ENCODE results near the gene ACSL3. TPM values are rescaled to one million over a fixed set of nuclear protein-coding genes. Genes with fewer than 3 reads are reported as not detected.
"Not testable (repeated sequence)": the region's sequence is repeated elsewhere in the genome, so short reads cannot be mapped to it uniquely, and the experiment has no call there.

Gene ACSL3
- polyA plus RNA-seq, 6 donors from 2014 or later, result 20.1 to 36.4 (median 29.2) TPM

GRCh38 chr2:222915092-222915957, 54.5 kb downstream of the ACSL3 start:
- no peak overlapping the region for H3K4me3 Mint-ChIP-seq
- H3K9me3 Mint-ChIP-seq, result no peaks in the 10 kb centered on the region
- no peak for ATAC-seq (ENCODE audit: low read depth in 2 of 2)
- H3K27me3 Mint-ChIP-seq, result no peaks in the 10 kb centered on the region
- no peak overlapping the region for H3K27ac Mint-ChIP-seq
- peaks cover 7 to 15% of the 10 kb centered on the region in 2 donors for H3K36me3 Mint-ChIP-seq
- DNase-seq, result no peak
- peaks cover 25 to 43% (median 30%) of the 10 kb centered on the region in 3 donors for H3K4me1 Mint-ChIP-seq

- H3K36me3 Mint-ChIP-seq, result peaks cover 16 to 22% of the 10 kb centered on the region in 2 donors
- H3K27me3 Mint-ChIP-seq, result no peaks in the 10 kb centered on the region
- peaks cover 22 to 31% (median 27%) of the 10 kb centered on the region in 3 donors for H3K4me1 Mint-ChIP-seq
- no peak for DNase-seq
- no peak for ATAC-seq (ENCODE audit: low read depth in 2 of 2)
- H3K4me3 Mint-ChIP-seq, result no peak overlapping the region
- H3K9me3 Mint-ChIP-seq, result no peaks in the 10 kb centered on the region
- H3K27ac Mint-ChIP-seq, result no peak overlapping the region
These were observed 55.7 kb downstream of the ACSL3 start for GRCh38 chr2:222916229-222917197.

- not testable (repeated sequence) for H3K27ac Mint-ChIP-seq; H3K4me3 Mint-ChIP-seq; H3K9me3 Mint-ChIP-seq; ATAC-seq (ENCODE audit: low read depth in 2 of 2); DNase-seq; H3K27me3 Mint-ChIP-seq
- Mint-ChIP-seq H3K36me3 (peaks cover 18 to 23% of the 10 kb centered on the region in 2 donors), H3K4me1 (peaks cover 15 to 24% (median 20%) of the 10 kb centered on the region in 3 donors)
These were observed 56.4 kb downstream of the ACSL3 start for GRCh38 chr2:222917212-222917611.

GRCh38 chr2:222919841-222920526, 59.1 kb downstream of the ACSL3 start:
- ATAC-seq (ENCODE audit: low read depth in 2 of 2) (no peak), DNase-seq (no peak)
- H3K4me1 Mint-ChIP-seq, result no peaks in the 10 kb centered on the region
- peak overlapping the region in 1 of 6 donors; percentile 72 for H3K27ac Mint-ChIP-seq
- H3K27me3 Mint-ChIP-seq, result no peaks in the 10 kb centered on the region
- no peaks in the 10 kb centered on the region for H3K9me3 Mint-ChIP-seq
- H3K4me3 Mint-ChIP-seq, result no peak overlapping the region
- peaks cover 29 to 31% of the 10 kb centered on the region in 2 donors for H3K36me3 Mint-ChIP-seq

- Mint-ChIP-seq H3K36me3 (peaks cover 29 to 31% of the 10 kb centered on the region in 2 donors), H3K27me3 (no peaks in the 10 kb centered on the region), H3K27ac (peak overlapping the region in 2 of 6 donors; percentile 72 to 84)
These were observed 59.9 kb downstream of the ACSL3 start for GRCh38 chr2:222920657-222921186.

GRCh38 chr2:222922019-222922800, 61.4 kb downstream of the ACSL3 start:
- H3K36me3 Mint-ChIP-seq, result peaks cover 29 to 31% of the 10 kb centered on the region in 2 donors
- H3K9me3 Mint-ChIP-seq, result no peaks in the 10 kb centered on the region
- H3K27me3 Mint-ChIP-seq, result no peaks in the 10 kb centered on the region
- peak overlapping the region in 1 of 6 donors; percentile 43 for H3K27ac Mint-ChIP-seq
- DNase-seq (no peak), ATAC-seq (ENCODE audit: low read depth in 2 of 2) (no peak)
- no peak overlapping the region for H3K4me3 Mint-ChIP-seq
- no peaks in the 10 kb centered on the region for H3K4me1 Mint-ChIP-seq

More at GRCh38 chr2:222920657-222921186, 59.9 kb downstream of the ACSL3 start:
- DNase-seq (no peak), ATAC-seq (ENCODE audit: low read depth in 2 of 2) (no peak)
- no peak overlapping the region for H3K4me3 Mint-ChIP-seq
- H3K4me1 Mint-ChIP-seq, result no peaks in the 10 kb centered on the region
- no peaks in the 10 kb centered on the region for H3K9me3 Mint-ChIP-seq

GRCh38 chr2:222926915-222927314, 66.1 kb downstream of the ACSL3 start:
- DNase-seq (no peak), ATAC-seq (ENCODE audit: low read depth in 2 of 2) (no peak)
- no peaks in the 10 kb centered on the region for H3K27me3 Mint-ChIP-seq
- no peaks in the 10 kb centered on the region for H3K4me1 Mint-ChIP-seq
- peak overlapping the region in 1 of 6 donors; percentile 84 for H3K27ac Mint-ChIP-seq
- peaks cover 21 to 23% of the 10 kb centered on the region in 2 donors for H3K36me3 Mint-ChIP-seq
- no peaks in the 10 kb centered on the region for H3K9me3 Mint-ChIP-seq
- H3K4me3 Mint-ChIP-seq, result no peak overlapping the region

- Mint-ChIP-seq H3K4me1 (no peaks in the 10 kb centered on the region), H3K27me3 (no peaks in the 10 kb centered on the region), H3K4me3 (no peak overlapping the region), H3K36me3 (peaks cover 17 to 19% of the 10 kb centered on the region in 2 donors), H3K9me3 (no peaks in the 10 kb centered on the region), H3K27ac (peak overlapping the region in 1 of 6 donors; percentile 16)
- DNase-seq (no peak), ATAC-seq (ENCODE audit: low read depth in 2 of 2) (no peak)
These were observed 66.8 kb downstream of the ACSL3 start for GRCh38 chr2:222927600-222927999.

GRCh38 chr2:222928335-222928734, 67.5 kb downstream of the ACSL3 start:
- ATAC-seq (ENCODE audit: low read depth in 2 of 2) (no peak), DNase-seq (no peak)
- H3K9me3 Mint-ChIP-seq, result no peaks in the 10 kb centered on the region
- peaks cover 14 to 17% of the 10 kb centered on the region in 2 donors for H3K36me3 Mint-ChIP-seq
- peak overlapping the region in 1 of 6 donors; percentile 4 for H3K27ac Mint-ChIP-seq
- no peaks in the 10 kb centered on the region for H3K27me3 Mint-ChIP-seq
- no peak overlapping the region for H3K4me3 Mint-ChIP-seq
- no peaks in the 10 kb centered on the region for H3K4me1 Mint-ChIP-seq

GRCh38 chr2:222930862-222931261, 70.0 kb downstream of the ACSL3 start:
- DNase-seq, result no peak
- no peaks in the 10 kb centered on the region for H3K9me3 Mint-ChIP-seq
- no peaks in the 10 kb centered on the region for H3K27me3 Mint-ChIP-seq
- no peak for ATAC-seq (ENCODE audit: low read depth in 2 of 2)
- H3K4me1 Mint-ChIP-seq, result no peaks in the 10 kb centered on the region
- H3K27ac Mint-ChIP-seq, result no peak overlapping the region
- no peak overlapping the region for H3K4me3 Mint-ChIP-seq
- peaks cover 10 to 27% of the 10 kb centered on the region in 2 donors for H3K36me3 Mint-ChIP-seq

- Mint-ChIP-seq H3K4me3 (peak overlapping the region in 1 of 8 donors; percentile 42), H3K27ac (peak overlapping the region in 3 of 6 donors; percentile 17 to 71 (median 52)), H3K36me3 (peaks cover 15 to 33% of the 10 kb centered on the region in 2 donors), H3K9me3 (peaks cover 1 to 3% (median 2%) of the 10 kb centered on the region in 7 donors), H3K27me3 (no peaks in the 10 kb centered on the region), H3K4me1 (no peaks in the 10 kb centered on the region)
- no peak for DNase-seq
- ATAC-seq (ENCODE audit: low read depth in 2 of 2), result no peak
These were observed 70.8 kb downstream of the ACSL3 start for GRCh38 chr2:222931659-222932058.

- Mint-ChIP-seq H3K27me3 (no peaks in the 10 kb centered on the region), H3K4me3 (no peak overlapping the region), H3K9me3 (peaks cover 6 to 18% (median 11%) of the 10 kb centered on the region in 7 donors), H3K36me3 (peaks cover 29 to 46% of the 10 kb centered on the region in 2 donors), H3K27ac (peak overlapping the region in 3 of 6 donors; percentile 20 to 33 (median 30)), H3K4me1 (no peaks in the 10 kb centered on the region)
- DNase-seq, result no peak
- no peak for ATAC-seq (ENCODE audit: low read depth in 2 of 2)
These were observed 72.6 kb downstream of the ACSL3 start for GRCh38 chr2:222933458-222933857.
